ENCODE data around the gene TVP23C. TPM values are rescaled to one million over a fixed set of nuclear protein-coding genes. Genes with fewer than 3 reads are reported as not detected.

The TVP23C gene
- total and polyA plus RNA-seq, 2 donors (not counting 3 experiments of a cell fraction or from before 2014, with no cell fraction given), result 6.4 to 36.3 TPM

GRCh38 chr17:15513058-15513791, 50.1 kb downstream of the TVP23C start:
- no peaks in the 10 kb centered on the region for H3K9me1 ChIP-seq (replicated peaks; ENCODE audit: control insufficient read depth, extremely low read depth, insufficient read depth, low read length)
- DNase-seq (ENCODE audit: low read depth, low spot score) (no peak), FAIRE-seq (no peak)
- BruUV-seq (replicated peaks), result no TSS peak
- peaks cover 0 to 7% of the 10 kb centered on the region in 2 experiments for H3K36me3 ChIP-seq (ENCODE audit: control insufficient read depth in 2 of 2, extremely low read depth in 1 of 2, insufficient read depth in 2 of 2, low read length in 2 of 2)
- H3K27ac ChIP-seq (ENCODE audit: insufficient read depth, low read depth, low read length), result no peak overlapping the region
- no peak overlapping the region for H3K4me3 ChIP-seq (replicated peaks in 1 of 3; ENCODE audit: insufficient read depth in 1 of 3, low read depth in 1 of 3, low read length in 3 of 3)
- H3K79me2 ChIP-seq (ENCODE audit: control insufficient read depth, insufficient read depth, low read length), result no peaks in the 10 kb centered on the region
- no peak overlapping the region for H3K9ac ChIP-seq (replicated peaks; ENCODE audit: extremely low read depth, insufficient read depth, low read length)
- ChIA-PET POLR2A (no interaction called here), CTCF (interaction anchor here (0.8 to 4.1 kb wide), 3 partner anchors 9 to 255 kb away, joined by 3 to 22 read pairs (median 5); no protein-coding TSS in a partner anchor)
- H3K4me2 ChIP-seq (ENCODE audit: insufficient read depth, low read length), result no peak overlapping the region
- intact Hi-C loops (cut with micrococcal nuclease) (no loop called here), dilution Hi-C loops (cut with MboI; ENCODE audit: extremely low pct_ligation_motif_present, low sequenced_read_pairs) (no loop called here)
- H4K20me1 ChIP-seq (replicated peaks; ENCODE audit: control insufficient read depth, extremely low read depth, insufficient read depth, low read length), result no peaks in the 10 kb centered on the region
- H3K4me1 ChIP-seq (ENCODE audit: control insufficient read depth, extremely low read depth, insufficient read depth, low read length), result peaks cover 29% of the 10 kb centered on the region
- H3K27me3 ChIP-seq (ENCODE audit: control insufficient read depth in 2 of 2, insufficient read depth in 2 of 2, low read length in 2 of 2), result no peaks in the 10 kb centered on the region
- H2AFZ ChIP-seq (ENCODE audit: low read depth, low read length), result no peak overlapping the region
- TF ChIP-seq EZH2 (IDR thresholded peaks at IDR 0.05; ENCODE audit: borderline replicate concordance, low read depth, low read length, severe bottlenecking) (no peak), FOS (IDR thresholded peaks at IDR 0.05; ENCODE audit: borderline replicate concordance, insufficient read depth, low read length) (no peak), POLR2A (IDR thresholded peaks at IDR 0.05; ENCODE audit: low read depth, low read length) (no peak), MYC (IDR thresholded peaks at IDR 0.05; ENCODE audit: low read depth, low read length) (no peak), JUN (IDR thresholded peaks at IDR 0.05; ENCODE audit: borderline replicate concordance, insufficient read depth, insufficient read length, low read depth) (no peak), POLR2AphosphoS5 (IDR thresholded peaks at IDR 0.05; ENCODE audit: insufficient read depth, low read depth, low read length) (no peak), GATA2 (IDR thresholded peaks at IDR 0.05; ENCODE audit: insufficient read depth, insufficient read length, low read depth, low read length) (no peak)
- TF ChIP-seq, protein P1, sequence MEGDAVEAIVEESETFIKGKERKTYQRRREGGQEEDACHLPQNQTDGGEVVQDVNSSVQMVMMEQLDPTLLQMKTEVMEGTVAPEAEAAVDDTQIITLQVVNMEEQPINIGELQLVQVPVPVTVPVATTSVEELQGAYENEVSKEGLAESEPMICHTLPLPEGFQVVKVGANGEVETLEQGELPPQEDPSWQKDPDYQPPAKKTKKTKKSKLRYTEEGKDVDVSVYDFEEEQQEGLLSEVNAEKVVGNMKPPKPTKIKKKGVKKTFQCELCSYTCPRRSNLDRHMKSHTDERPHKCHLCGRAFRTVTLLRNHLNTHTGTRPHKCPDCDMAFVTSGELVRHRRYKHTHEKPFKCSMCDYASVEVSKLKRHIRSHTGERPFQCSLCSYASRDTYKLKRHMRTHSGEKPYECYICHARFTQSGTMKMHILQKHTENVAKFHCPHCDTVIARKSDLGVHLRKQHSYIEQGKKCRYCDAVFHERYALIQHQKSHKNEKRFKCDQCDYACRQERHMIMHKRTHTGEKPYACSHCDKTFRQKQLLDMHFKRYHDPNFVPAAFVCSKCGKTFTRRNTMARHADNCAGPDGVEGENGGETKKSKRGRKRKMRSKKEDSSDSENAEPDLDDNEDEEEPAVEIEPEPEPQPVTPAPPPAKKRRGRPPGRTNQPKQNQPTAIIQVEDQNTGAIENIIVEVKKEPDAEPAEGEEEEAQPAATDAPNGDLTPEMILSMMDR (IDR thresholded peaks at IDR 0.05; ENCODE audit: extremely low read depth in 1 of 2, insufficient read depth in 1 of 2, low read depth in 1 of 2, low read length in 2 of 2), result no peak
- TF ChIP-seq, protein P2, sequence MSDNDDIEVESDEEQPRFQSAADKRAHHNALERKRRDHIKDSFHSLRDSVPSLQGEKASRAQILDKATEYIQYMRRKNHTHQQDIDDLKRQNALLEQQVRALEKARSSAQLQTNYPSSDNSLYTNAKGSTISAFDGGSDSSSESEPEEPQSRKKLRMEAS (IDR thresholded peaks at IDR 0.05; ENCODE audit: insufficient read depth, insufficient read length), result no peak
- H3K9me3 ChIP-seq (replicated peaks; ENCODE audit: control insufficient read depth, insufficient read depth, low read length), result no peaks in the 10 kb centered on the region

All from endothelial cell of umbilical vein (primary cell).